ENCODE data around the gene FANCD2OS.
"Not testable (repeated sequence)": the region's sequence is repeated elsewhere in the genome, so short reads cannot be mapped to it uniquely, and the experiment has no call there.

Gene FANCD2OS

GRCh38 chr3:10108091-10108490 lies at the start of gene FANCD2OS:
FANCD2OS (minus strand) TSS chr3:10108255; CDS start chr3:10104774, 3,481 bp downstream.
- DNase-seq (ENCODE audit: low read depth in 2 of 2), result no peak

- no peak for DNase-seq (ENCODE audit: low read depth in 2 of 2)
Observed at GRCh38 chr3:10157031-10157430, 49.0 kb upstream of the FANCD2OS start.

GRCh38 chr3:10155658-10156057 lies 47.6 kb upstream of the FANCD2OS start:
- DNase-seq (ENCODE audit: low read depth in 2 of 2), result no peak

GRCh38 chr3:10155123-10155472 lies 47.0 kb upstream of the FANCD2OS start:
- no peak for DNase-seq (ENCODE audit: low read depth in 2 of 2)

GRCh38 chr3:10154335-10155122 lies 46.5 kb upstream of the FANCD2OS start:
- DNase-seq (ENCODE audit: low read depth in 2 of 2), result no peak

GRCh38 chr3:10150987-10151386 lies 42.9 kb upstream of the FANCD2OS start:
- DNase-seq (ENCODE audit: low read depth in 2 of 2), result no peak

- DNase-seq (ENCODE audit: low read depth in 2 of 2), result no peak
Observed at GRCh38 chr3:10149226-10149625, 41.2 kb upstream of the FANCD2OS start.

- DNase-seq (ENCODE audit: low read depth in 2 of 2), result no peak
Observed at GRCh38 chr3:10145685-10146084, 37.6 kb upstream of the FANCD2OS start.

- no peak for DNase-seq (ENCODE audit: low read depth in 2 of 2)
Observed at GRCh38 chr3:10142707-10143560, 34.9 kb upstream of the FANCD2OS start.

- no peak for DNase-seq (ENCODE audit: low read depth in 2 of 2)
Observed at GRCh38 chr3:10140996-10141546, 33.0 kb upstream of the FANCD2OS start.

- no peak for DNase-seq (ENCODE audit: low read depth in 2 of 2)
Observed at GRCh38 chr3:10137178-10137577, 29.1 kb upstream of the FANCD2OS start.

- no peak for DNase-seq (ENCODE audit: low read depth in 2 of 2)
Observed at GRCh38 chr3:10136426-10137005, 28.5 kb upstream of the FANCD2OS start.

GRCh38 chr3:10135872-10136271 lies 27.8 kb upstream of the FANCD2OS start:
- not testable (repeated sequence) for DNase-seq (ENCODE audit: low read depth in 2 of 2)

GRCh38 chr3:10122724-10123123 lies 14.7 kb upstream of the FANCD2OS start:
- no peak for DNase-seq (ENCODE audit: low read depth in 2 of 2)

- no peak for DNase-seq (ENCODE audit: low read depth in 2 of 2)
Observed at GRCh38 chr3:10121064-10121463, 13.0 kb upstream of the FANCD2OS start.

- no peak for DNase-seq (ENCODE audit: low read depth in 2 of 2)
Observed at GRCh38 chr3:10119376-10119775, 11.3 kb upstream of the FANCD2OS start.

GRCh38 chr3:10116928-10117327 lies 8.9 kb upstream of the FANCD2OS start:
- DNase-seq (ENCODE audit: low read depth in 2 of 2), result no peak

- DNase-seq (ENCODE audit: low read depth in 2 of 2), result no peak
Observed at GRCh38 chr3:10116138-10116460, 8.0 kb upstream of the FANCD2OS start.

GRCh38 chr3:10115326-10116137 lies 7.5 kb upstream of the FANCD2OS start, which contains the start of gene BRK1:
BRK1 (plus strand) TSS chr3:10115675; CDS start chr3:10115702, 27 bp downstream.
- peak; percentile 92 for DNase-seq (ENCODE audit: low read depth in 2 of 2)

GRCh38 chr3:10106919-10107318 lies 1.1 kb downstream of the FANCD2OS start:
- DNase-seq (ENCODE audit: low read depth in 2 of 2), result no peak

- no peak for DNase-seq (ENCODE audit: low read depth in 2 of 2)
Observed at GRCh38 chr3:10099041-10099440, 9.0 kb downstream of the FANCD2OS start.

All from stimulated activated CD8-positive, alpha-beta memory T cell treated with anti-CD3 and anti-CD28 coated beads, Interleukin-7, amount 100 ng/mL, for 4 hours (primary cell).